Upper lobe of left lung (tissue), 6 donors: ENCODE measurements around the gene NGEF. TPM values are rescaled to one million over a fixed set of nuclear protein-coding genes. Genes with fewer than 3 reads are reported as not detected.

Experiments used
- ATAC-seq, 2 donors: fragments of 200-7000 bp; cut with Tn5 transposase; one replicate each; pipeline ENCODE4 v1.9.1; 2022; ENCODE audit warnings: mild to moderate bottlenecking in 2 of 2, moderate library complexity in 2 of 2; ENCODE audit not compliant: low FRiP score in 2 of 2
- DNase-seq, 2 donors: peaks; one replicate each; pipeline ENCODE4 v3.0.0-alpha.2; 2019 to 2020
- H3K27ac ChIP-seq, 4 donors: fragments of 200-600 bp; sonication (generic); one replicate each; pipeline ENCODE4 v1.5.1; 2016 to 2019
- H3K27me3 ChIP-seq, 4 donors: fragments of 200-600 bp; sonication (generic); one replicate each; pipeline ENCODE4 v1.5.1; 2017 to 2019
- H3K36me3 ChIP-seq, 4 donors: fragments of 200-600 bp; sonication (generic); one replicate each; pipeline ENCODE4 v1.5.1; 2016 to 2019
- H3K4me1 ChIP-seq, 4 donors: fragments of 200-600 bp; sonication (generic); one replicate each; pipeline ENCODE4 v1.5.1; 2018 to 2019
- H3K4me3 ChIP-seq, 4 donors: fragments of 200-600 bp; sonication (generic); one replicate each; pipeline ENCODE4 v1.5.1; 2017 to 2019; ENCODE audit warnings: mild to moderate bottlenecking in 2 of 4, moderate library complexity in 1 of 4
- H3K9me3 ChIP-seq, 4 donors: fragments of 200-600 bp; sonication (generic); one replicate each; pipeline ENCODE4 v1.5.1; 2018 to 2019
- EP300 ChIP-seq, 4 donors: sonication (generic); formaldehyde crosslinking; IDR thresholded peaks; one replicate each; pipeline ENCODE4 v1.5.1; 2017; ENCODE audit warnings: antibody characterized with exemption in 4 of 4, control low read depth in 2 of 4
- POLR2A ChIP-seq, 4 donors: fragments of 450-650 bp; IDR thresholded peaks; one replicate each; pipeline ENCODE4 v1.5.1; 2016 to 2017; ENCODE audit warnings: antibody characterized with exemption in 4 of 4, mild to moderate bottlenecking in 2 of 4
- POLR2AphosphoS5 ChIP-seq, 2 donors: sonication (generic); formaldehyde crosslinking; IDR thresholded peaks; one replicate each; pipeline ENCODE4 v1.5.1; 2017; ENCODE audit warnings: antibody characterized with exemption in 2 of 2
- WGBS, 2 donors: methylation state at CpG; one replicate each; pipeline ENCODE4 v1.1.5; 2017 to 2018; 5-methylcytosine and 5-hydroxymethylcytosine counted together
- total RNA-seq, 6 donors: library from RNA; depleted of rRNA in 4 of 6; stranded (reverse); fragments of >200 nt in 4 of 6; gene quantifications; one replicate each; pipeline versions ENCODE4 v1.1.0 to v1.2.1, GENCODE V29; 2016 to 2021
- TF ChIP-seq, protein P1 (sequence below), 6 experiments: fragments of 450-650 bp in 4 of 6; fragments of 200-600 bp in 2 of 6; sonication (generic) in 2 of 6; IDR thresholded peaks; one replicate each; pipeline ENCODE4 v1.5.1; 2016 to 2019; ENCODE audit warnings: antibody characterized with exemption in 6 of 6
- donor health status: DM: no; HTN: no; CAD: no; lungs with moderate emphysema.
- donor health status: DM: no; HTN: yes; CAD: no; lungs with severe emphysema.

Gene NGEF
- total RNA-seq, 6 donors from 2014 or later, result 0.29 to 6.3 (median 0.98) TPM; not detected in 1

DNA sequence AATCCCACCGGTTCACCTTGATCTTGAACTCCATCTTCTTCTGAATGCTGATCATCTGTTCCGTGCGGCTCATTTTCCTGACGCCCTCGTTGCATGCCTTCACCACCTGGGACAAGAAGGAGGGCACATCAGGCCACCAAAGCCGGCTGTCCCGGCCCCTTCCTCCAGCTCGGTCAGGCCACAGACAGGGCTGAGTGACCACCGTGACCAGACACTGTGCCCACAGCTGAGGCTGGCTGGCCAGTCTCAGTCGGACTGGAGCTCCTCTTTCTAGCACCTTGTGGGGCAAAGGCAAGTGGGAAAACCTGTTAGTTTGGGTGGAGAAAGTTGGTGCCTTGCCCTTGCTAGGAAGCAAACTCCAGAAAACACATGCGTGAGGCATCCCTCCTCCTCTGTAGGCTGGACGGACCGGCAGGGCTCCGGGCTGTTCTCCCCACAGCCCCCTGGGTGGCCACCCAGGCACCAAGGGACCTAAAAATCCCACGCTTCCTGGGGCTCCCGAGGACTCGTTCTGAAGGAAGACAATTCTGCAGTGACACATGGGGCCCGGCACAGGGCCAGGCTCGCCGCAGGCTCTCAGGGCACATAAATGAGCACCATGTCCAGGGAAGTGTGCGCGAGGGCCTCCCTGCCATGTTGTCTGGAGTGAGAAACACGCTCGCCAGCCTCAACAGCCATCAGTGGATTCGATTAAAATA lies 127.6 kb downstream of the NGEF start:
- Histone ChIP-seq H3K27me3 (no peaks in the 10 kb centered on the region), H3K36me3 (no peaks in the 10 kb centered on the region), H3K9me3 (no peaks in the 10 kb centered on the region), H3K27ac (no peak overlapping the region), H3K4me3 (no peak overlapping the region), H3K4me1 (no peaks in the 10 kb centered on the region)
- no peak for ATAC-seq
- WGBS, 2 donors, result 83% methylated on average over 20 to 23 of the region's 25 CpGs
- peak in 1 of 2 donors; percentile 57 for DNase-seq
- no peak for TF ChIP-seq POLR2A (IDR thresholded peaks at IDR 0.05)
- TF ChIP-seq, protein P1, sequence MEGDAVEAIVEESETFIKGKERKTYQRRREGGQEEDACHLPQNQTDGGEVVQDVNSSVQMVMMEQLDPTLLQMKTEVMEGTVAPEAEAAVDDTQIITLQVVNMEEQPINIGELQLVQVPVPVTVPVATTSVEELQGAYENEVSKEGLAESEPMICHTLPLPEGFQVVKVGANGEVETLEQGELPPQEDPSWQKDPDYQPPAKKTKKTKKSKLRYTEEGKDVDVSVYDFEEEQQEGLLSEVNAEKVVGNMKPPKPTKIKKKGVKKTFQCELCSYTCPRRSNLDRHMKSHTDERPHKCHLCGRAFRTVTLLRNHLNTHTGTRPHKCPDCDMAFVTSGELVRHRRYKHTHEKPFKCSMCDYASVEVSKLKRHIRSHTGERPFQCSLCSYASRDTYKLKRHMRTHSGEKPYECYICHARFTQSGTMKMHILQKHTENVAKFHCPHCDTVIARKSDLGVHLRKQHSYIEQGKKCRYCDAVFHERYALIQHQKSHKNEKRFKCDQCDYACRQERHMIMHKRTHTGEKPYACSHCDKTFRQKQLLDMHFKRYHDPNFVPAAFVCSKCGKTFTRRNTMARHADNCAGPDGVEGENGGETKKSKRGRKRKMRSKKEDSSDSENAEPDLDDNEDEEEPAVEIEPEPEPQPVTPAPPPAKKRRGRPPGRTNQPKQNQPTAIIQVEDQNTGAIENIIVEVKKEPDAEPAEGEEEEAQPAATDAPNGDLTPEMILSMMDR (IDR thresholded peaks at IDR 0.05), result no peak
- no peak for TF ChIP-seq POLR2AphosphoS5 (IDR thresholded peaks at IDR 0.05)
- no peak for TF ChIP-seq EP300 (IDR thresholded peaks at IDR 0.05)

DNA sequence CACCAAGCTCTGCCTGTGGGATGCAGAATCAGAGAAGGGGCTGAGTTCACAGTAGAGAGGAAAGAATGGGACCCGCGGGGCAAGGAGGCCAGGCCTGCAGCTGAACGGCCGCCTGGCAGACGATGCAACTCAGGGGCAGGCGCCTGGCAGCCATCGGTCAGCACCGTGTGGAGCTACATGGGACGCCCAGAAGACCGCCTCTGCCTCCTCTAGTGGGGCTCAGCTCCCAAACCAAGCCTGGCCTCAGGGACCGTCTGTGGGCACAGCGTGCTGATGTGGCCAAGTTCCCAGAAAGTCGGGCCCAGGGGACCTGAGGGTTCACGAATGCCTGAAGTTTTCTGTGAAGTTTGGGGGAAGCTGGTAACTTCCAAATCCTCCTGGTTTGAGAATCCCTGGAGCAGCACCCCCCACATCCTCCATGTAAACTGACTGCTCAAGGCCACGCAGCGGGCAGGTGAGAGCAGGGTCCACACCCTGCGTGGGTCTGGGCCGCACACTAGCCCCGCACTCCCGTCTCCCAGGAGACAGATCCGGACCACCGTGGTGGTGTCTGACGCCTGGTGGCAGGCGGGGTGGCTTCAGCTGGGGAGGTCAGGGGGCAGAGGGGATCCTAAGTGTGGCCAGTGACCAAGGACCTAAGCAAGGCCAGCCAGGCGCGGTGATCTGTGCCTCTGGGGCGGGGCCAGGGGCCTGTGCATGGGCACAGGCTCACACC lies 128.3 kb downstream of the NGEF start:
- TF ChIP-seq, protein P1 (IDR thresholded peaks at IDR 0.05), result no peak
- TF ChIP-seq POLR2A (IDR thresholded peaks at IDR 0.05), result no peak
- TF ChIP-seq POLR2AphosphoS5 (IDR thresholded peaks at IDR 0.05), result no peak
- no peak for TF ChIP-seq EP300 (IDR thresholded peaks at IDR 0.05)
- H3K27ac ChIP-seq, result no peak overlapping the region
- H3K4me3 ChIP-seq, result no peak overlapping the region
- H3K27me3 ChIP-seq, result no peaks in the 10 kb centered on the region
- WGBS, 2 donors, result 83 to 87% methylated on average over 14 to 26 of the region's 27 CpGs
- ATAC-seq, result no peak
- H3K4me1 ChIP-seq, result no peaks in the 10 kb centered on the region
- peak in 1 of 2 donors; percentile 64 for DNase-seq
- no peaks in the 10 kb centered on the region for H3K9me3 ChIP-seq
- no peaks in the 10 kb centered on the region for H3K36me3 ChIP-seq

DNA sequence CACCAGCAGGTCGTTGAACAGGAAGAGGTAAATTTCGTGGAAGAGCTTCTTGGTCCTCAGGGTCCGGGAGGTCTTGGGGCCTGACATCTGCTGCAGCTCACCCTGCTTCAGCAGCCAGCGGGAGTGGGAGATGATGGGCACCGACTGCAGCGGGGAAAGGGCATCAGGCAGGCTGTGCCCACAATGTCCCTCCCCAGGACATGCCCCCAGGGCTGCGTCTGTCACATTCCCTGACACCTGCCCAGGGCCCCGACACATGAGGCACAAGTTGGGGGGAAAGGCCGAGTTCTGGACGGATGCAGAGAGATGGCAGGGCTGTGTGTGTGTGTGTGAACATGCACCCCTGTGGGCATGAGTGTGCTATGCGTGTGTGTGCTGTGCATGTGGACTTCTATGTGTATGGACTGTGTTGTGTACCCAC lies 129.0 kb downstream of the NGEF start:
- no peak for DNase-seq

DNA sequence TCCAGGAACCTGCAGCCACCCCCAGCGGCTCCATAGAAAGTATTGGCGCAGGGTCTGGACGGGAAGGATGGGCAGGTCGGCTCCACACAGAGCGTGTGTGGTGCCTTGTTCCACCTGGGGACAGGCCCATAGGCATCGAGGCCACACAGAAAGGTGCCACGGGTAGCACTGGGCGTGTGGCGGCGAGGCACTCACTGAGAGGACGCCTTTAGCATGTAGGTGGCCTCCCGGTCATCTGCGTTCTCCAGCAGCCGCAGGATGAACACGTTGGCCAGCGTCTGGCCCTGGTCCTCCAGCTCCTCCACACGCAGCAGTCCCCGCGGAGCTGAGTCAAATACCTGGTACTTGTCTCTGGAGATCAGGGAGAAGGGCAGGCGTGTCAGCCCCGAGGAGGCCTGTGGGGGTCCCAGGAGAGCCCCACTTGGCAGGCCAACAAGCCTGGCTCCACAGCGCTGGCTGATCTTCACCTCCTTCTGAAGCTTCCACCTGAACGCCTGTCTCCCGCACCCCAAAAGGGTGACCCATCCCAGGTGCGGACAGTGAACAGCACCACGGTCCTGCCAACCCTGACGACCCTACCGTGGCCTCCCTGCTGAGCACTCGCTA lies 129.8 kb downstream of the NGEF start:
- ATAC-seq, result no peak

More for the DNA sequence above, 129.0 kb downstream of the NGEF start:
- TF ChIP-seq POLR2AphosphoS5 (IDR thresholded peaks at IDR 0.05) (no peak), POLR2A (IDR thresholded peaks at IDR 0.05) (no peak), EP300 (IDR thresholded peaks at IDR 0.05) (no peak)
- TF ChIP-seq, protein P1 (IDR thresholded peaks at IDR 0.05), result no peak
- no peak overlapping the region for H3K27ac ChIP-seq
- no peak for ATAC-seq
- H3K9me3 ChIP-seq, result no peaks in the 10 kb centered on the region
- no peaks in the 10 kb centered on the region for H3K4me1 ChIP-seq
- no peaks in the 10 kb centered on the region for H3K36me3 ChIP-seq
- no peak overlapping the region for H3K4me3 ChIP-seq
- 80 to 82% methylated on average over 11 of the region's 11 CpGs for WGBS, 2 donors
- no peaks in the 10 kb centered on the region for H3K27me3 ChIP-seq

More for the DNA sequence above, 129.8 kb downstream of the NGEF start:
- H3K9me3 ChIP-seq, result no peaks in the 10 kb centered on the region
- TF ChIP-seq, protein P1 (IDR thresholded peaks at IDR 0.05), result no peak
- no peak for TF ChIP-seq POLR2A (IDR thresholded peaks at IDR 0.05)
- TF ChIP-seq EP300 (IDR thresholded peaks at IDR 0.05), result no peak
- TF ChIP-seq POLR2AphosphoS5 (IDR thresholded peaks at IDR 0.05), result no peak
- 91 to 94% methylated on average over 16 to 29 of the region's 29 CpGs for WGBS, 2 donors
- DNase-seq, result peak in 1 of 2 donors; percentile 75
- H3K36me3 ChIP-seq, result no peaks in the 10 kb centered on the region
- no peak overlapping the region for H3K4me3 ChIP-seq
- no peak overlapping the region for H3K27ac ChIP-seq
- no peaks in the 10 kb centered on the region for H3K4me1 ChIP-seq
- no peaks in the 10 kb centered on the region for H3K27me3 ChIP-seq
